OCI-LY3 (cell line): Measurements from ENCODE around the gene TPRA1.

ENCODE experiments used
- H2AFZ ChIP-seq: fragments of 200-600, 300-600 bp; shearing (Covaris generic); 2 replicates; pipeline ENCODE4 v1.6.0; 2014; ENCODE audit warnings: antibody characterized with exemption, low read depth, low read length
- H3K27ac ChIP-seq: fragments of 200-600, 300-600 bp; sonication (generic); 2 replicates; pipeline ENCODE4 v1.5.1; 2014; ENCODE audit warnings: mild to moderate bottlenecking, low read length, moderate library complexity, mixed read lengths
- H3K27me3 ChIP-seq: fragments of 200-600, 300-600 bp; sonication (generic); 2 replicates; pipeline ENCODE4 v1.6.1; 2014; ENCODE audit warnings: low read depth, low read length, mixed read lengths
- H3K36me3 ChIP-seq: fragments of 200-600, 300-600 bp; sonication (generic); replicated peaks from 2 replicates; pipeline ENCODE3; 2014; ENCODE audit warnings: low read depth, low read length, mixed read lengths
- H3K4me1 ChIP-seq: fragments of 300-600, 200-600 bp; sonication (generic); 2 replicates; pipeline ENCODE4 v1.6.1; 2014; ENCODE audit warnings: low read length, mixed read lengths
- H3K4me2 ChIP-seq: fragments of 200-600, 300-600 bp; sonication (generic); 2 replicates; pipeline ENCODE4 v1.6.1; 2014; ENCODE audit warnings: low read length, mixed read lengths
- H3K4me3 ChIP-seq: fragments of 300-600, 200-600 bp; sonication (generic); 2 replicates; pipeline ENCODE4 v1.5.1; 2014; ENCODE audit warnings: antibody characterized with exemption, mild to moderate bottlenecking, low read length, moderate library complexity
- H3K79me2 ChIP-seq: fragments of 300-600, 200-600 bp; shearing (Covaris generic); 2 replicates; pipeline ENCODE4 v1.6.1; 2014; ENCODE audit warnings: mild to moderate bottlenecking, low read length, mixed read lengths
- H3K9ac ChIP-seq: fragments of 300-600, 200-600 bp; shearing (Covaris generic); 2 replicates; pipeline ENCODE4 v1.6.0; 2014; ENCODE audit warnings: mild to moderate bottlenecking, low read length, moderate library complexity
- H3K9me3 ChIP-seq: fragments of 200-600, 300-600 bp; shearing (Covaris generic); 2 replicates; pipeline ENCODE4 v1.6.1; 2014; ENCODE audit warnings: low read length, mixed read lengths; ENCODE audit not compliant: insufficient read depth
- H4K20me1 ChIP-seq: fragments of 200-600, 300-600 bp; sonication (generic); 2 replicates; pipeline ENCODE4 v1.6.1; 2016; ENCODE audit warnings: low read length, mixed read lengths; ENCODE audit not compliant: insufficient read depth
- CTCF ChIP-seq: fragments of 200-600, 300-600 bp; sonication (generic); IDR thresholded peaks from 2 replicates; pipeline ENCODE4 v1.5.1; 2014; ENCODE audit warnings: antibody characterized with exemption, low read length, low read depth
- EZH2phosphoT487 ChIP-seq: fragments of 200-600 bp; shearing (Covaris generic); IDR thresholded peaks from 2 replicates; pipeline ENCODE4 v1.6.1; 2018; ENCODE audit warnings: antibody characterized with exemption, mixed run types, low read depth

Gene TPRA1

DNA sequence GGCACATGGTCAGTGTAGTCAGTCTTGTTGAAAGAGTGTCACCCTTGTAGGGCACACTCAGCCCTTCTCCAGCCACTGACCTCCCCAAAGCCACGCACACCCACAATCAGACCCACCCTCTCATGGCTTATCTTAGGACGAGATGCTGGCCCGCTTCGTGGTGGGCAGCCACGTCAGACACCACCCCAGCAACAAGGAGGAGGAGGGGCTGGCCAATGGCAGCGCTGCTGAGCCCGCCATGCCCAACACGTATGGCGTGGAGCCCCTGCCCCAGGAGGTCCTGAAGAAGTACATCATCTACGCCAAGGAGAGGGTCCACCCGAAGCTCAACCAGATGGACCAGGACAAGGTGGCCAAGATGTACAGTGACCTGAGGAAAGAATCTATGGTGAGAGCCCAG, 28.4 kb upstream of the TPRA1 start:
- Histone ChIP-seq H3K9ac (no peak overlapping the region), H3K36me3 (peaks cover 81% of the 10 kb centered on the region), H3K4me1 (no peaks in the 10 kb centered on the region), H3K4me2 (no peak overlapping the region), H3K27ac (no peak overlapping the region), H3K9me3 (no peaks in the 10 kb centered on the region), H3K27me3 (no peaks in the 10 kb centered on the region), H4K20me1 (peaks cover 36% of the 10 kb centered on the region), H2AFZ (no peak overlapping the region), H3K79me2 (0 out of 2 replicates have a peak, but pooled peaks cover 3% of the 10 kb centered on the region), H3K4me3 (no peak overlapping the region)
- TF ChIP-seq CTCF (no peak), EZH2phosphoT487 (no peak)

DNA sequence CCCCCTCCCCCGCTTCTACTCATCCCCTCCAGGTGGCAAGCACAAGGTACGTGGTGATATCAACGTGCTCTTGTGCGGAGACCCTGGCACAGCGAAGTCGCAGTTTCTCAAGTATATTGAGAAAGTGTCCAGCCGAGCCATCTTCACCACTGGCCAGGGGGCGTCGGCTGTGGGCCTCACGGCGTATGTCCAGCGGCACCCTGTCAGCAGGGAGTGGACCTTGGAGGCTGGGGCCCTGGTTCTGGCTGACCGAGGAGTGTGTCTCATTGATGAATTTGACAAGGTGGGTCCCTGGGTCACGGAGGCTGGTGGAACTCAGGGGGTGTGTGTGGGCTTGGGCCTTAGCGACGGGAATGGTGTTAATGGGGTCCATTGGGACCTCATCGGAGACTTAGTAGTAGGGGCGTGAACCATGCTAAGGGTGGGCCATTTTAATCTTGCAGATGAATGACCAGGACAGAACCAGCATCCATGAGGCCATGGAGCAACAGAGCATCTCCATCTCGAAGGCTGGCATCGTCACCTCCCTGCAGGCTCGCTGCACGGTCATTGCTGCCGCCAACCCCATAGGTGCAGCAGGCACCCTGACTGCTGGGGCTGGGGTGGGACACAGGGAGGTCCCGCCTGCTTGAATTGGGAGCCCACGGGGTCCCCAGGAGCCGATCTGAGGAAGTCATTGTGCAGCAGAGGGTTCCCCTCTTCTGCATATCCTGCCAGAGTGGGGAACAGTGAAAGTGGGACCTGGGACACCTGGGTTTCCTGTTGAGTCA, 26.5 kb upstream of the TPRA1 start:
- Histone ChIP-seq H3K9ac (no peak overlapping the region), H3K27ac (no peak overlapping the region), H3K9me3 (no peaks in the 10 kb centered on the region), H3K36me3 (peaks cover 91% of the 10 kb centered on the region), H3K4me1 (no peaks in the 10 kb centered on the region), H3K27me3 (no peaks in the 10 kb centered on the region), H3K4me3 (no peak overlapping the region), H3K4me2 (no peak overlapping the region), H3K79me2 (peaks cover 21% of the 10 kb centered on the region), H4K20me1 (peaks cover 53% of the 10 kb centered on the region), H2AFZ (no peak overlapping the region)
- TF ChIP-seq CTCF (no peak), EZH2phosphoT487 (no peak)

DNA sequence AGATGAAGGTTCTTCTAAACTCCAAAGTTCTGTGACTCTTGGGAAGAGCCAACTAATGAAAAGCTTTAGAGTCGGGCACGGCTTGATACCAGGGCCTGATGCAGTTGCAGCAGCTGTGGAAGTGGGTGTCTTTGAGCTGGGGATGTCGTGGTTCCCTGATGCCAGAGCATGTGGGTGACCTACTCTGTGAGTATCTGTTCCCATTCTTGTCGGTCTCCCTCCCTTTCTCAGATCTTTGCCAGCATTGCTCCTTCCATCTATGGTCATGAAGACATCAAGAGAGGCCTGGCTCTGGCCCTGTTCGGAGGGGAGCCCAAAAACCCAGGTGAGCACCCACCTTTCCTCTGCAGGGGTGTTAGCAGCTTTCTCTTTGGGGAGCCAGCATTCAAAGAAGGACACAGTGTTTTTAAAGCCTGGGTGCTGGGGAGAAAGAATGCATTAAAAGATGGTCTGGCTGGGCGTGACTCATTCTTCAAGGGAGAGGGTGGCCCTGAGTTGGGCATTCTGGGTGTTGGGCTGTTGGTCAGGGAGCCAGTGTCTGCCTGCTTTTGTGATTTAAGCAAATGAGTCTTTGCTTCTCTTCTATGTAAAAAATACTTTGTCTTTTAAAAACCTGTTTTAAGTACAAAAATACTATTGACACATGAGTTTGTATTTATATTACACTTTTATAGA, 25.2 kb upstream of the TPRA1 start:
- no peak overlapping the region for H3K4me2 ChIP-seq
- TF ChIP-seq EZH2phosphoT487: no peak
- no peak for TF ChIP-seq CTCF
- H3K27ac ChIP-seq: no peak overlapping the region
- H3K9ac ChIP-seq: no peak overlapping the region
- H3K79me2 ChIP-seq: peaks cover 28% of the 10 kb centered on the region
- H2AFZ ChIP-seq: no peak overlapping the region
- H3K27me3 ChIP-seq: no peaks in the 10 kb centered on the region
- no peaks in the 10 kb centered on the region for H3K9me3 ChIP-seq
- H3K4me3 ChIP-seq: no peak overlapping the region
- H3K4me1 ChIP-seq: no peaks in the 10 kb centered on the region
- peaks cover 56% of the 10 kb centered on the region for H4K20me1 ChIP-seq
- H3K36me3 ChIP-seq: peaks cover 83% of the 10 kb centered on the region

DNA sequence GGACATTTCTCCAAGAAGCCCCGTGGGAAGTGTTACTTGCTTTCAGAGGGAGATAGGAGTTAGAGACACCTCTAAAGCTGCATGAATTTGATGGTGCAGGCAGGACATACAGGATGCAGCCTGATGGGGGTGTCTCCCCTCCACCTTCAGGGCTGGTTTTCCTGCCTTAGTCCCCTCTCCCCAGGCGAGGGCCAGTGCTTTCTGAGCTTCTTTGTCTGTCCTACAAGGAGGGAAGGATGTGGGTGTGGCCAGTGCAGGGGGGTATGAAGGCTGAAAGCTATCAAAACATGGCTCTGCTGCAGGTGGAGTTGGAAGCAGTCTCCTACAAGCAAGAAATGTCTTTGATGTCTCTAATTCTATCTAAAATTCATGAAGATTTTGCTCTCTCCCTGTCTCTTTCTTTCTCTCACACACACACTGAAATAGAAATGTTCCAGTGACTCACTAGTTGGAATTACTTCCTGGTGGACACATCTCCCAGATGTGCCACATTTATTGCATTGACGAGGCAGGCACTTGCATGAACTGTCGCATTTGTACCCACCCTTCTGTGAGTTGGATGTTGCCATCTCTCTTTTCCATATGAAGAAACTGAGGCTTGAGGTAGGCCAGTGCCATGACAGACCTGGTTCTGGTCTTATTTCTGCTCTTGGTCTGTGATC, 24.5 kb upstream of the TPRA1 start:
- Histone ChIP-seq H2AFZ (no peak overlapping the region), H4K20me1 (peaks cover 63% of the 10 kb centered on the region), H3K4me2 (no peak overlapping the region), H3K4me3 (no peak overlapping the region), H3K27ac (no peak overlapping the region), H3K9ac (no peak overlapping the region), H3K27me3 (no peaks in the 10 kb centered on the region), H3K36me3 (peaks cover 83% of the 10 kb centered on the region), H3K4me1 (no peaks in the 10 kb centered on the region), H3K79me2 (peaks cover 34% of the 10 kb centered on the region), H3K9me3 (no peaks in the 10 kb centered on the region)
- TF ChIP-seq CTCF: no peak
- no peak for TF ChIP-seq EZH2phosphoT487
